RWPE2 (cell line): Measurements from ENCODE around the gene PEAK3.
A peak's percentile ranks its signal among the peaks of the same experiment; 100 is the strongest.

Source experiments
- ATAC-seq: fragments of 200-7000 bp; cut with Tn5 transposase; 3 replicates; pipeline ENCODE4 v1.9.1; 2021; ENCODE audit warnings: low read depth
- DNase-seq: peaks from one replicate; pipeline ENCODE4 v3.0.0-alpha.2; 2020; ENCODE audit warnings: low spot score
- H3K27ac ChIP-seq: fragments of 450-650 bp; 2 replicates; pipeline ENCODE4 v1.5.1; 2017; ENCODE audit warnings: mild to moderate bottlenecking; ENCODE audit not compliant: poor library complexity, severe bottlenecking
- H3K27me3 ChIP-seq: fragments of 250-450 bp; sonication (Bioruptor Pico); 2 replicates; pipeline ENCODE4 v1.5.1; 2021; ENCODE audit warnings: mild to moderate bottlenecking, moderate library complexity; ENCODE audit not compliant: insufficient read depth, poor library complexity, severe bottlenecking
- H3K36me3 ChIP-seq: fragments of 250-450 bp; sonication (Bioruptor Pico); 2 replicates; pipeline ENCODE4 v1.5.1; 2020; ENCODE audit warnings: low read depth, mild to moderate bottlenecking, moderate library complexity
- H3K4me1 ChIP-seq: fragments of 250-450 bp; sonication (Bioruptor Pico); 2 replicates; pipeline ENCODE4 v1.5.1; 2021; ENCODE audit warnings: mild to moderate bottlenecking, moderate library complexity; ENCODE audit not compliant: insufficient read depth, poor library complexity, severe bottlenecking
- H3K4me3 ChIP-seq: fragments of 250-450 bp; sonication (Bioruptor Pico); 2 replicates; pipeline ENCODE4 v1.5.1; 2021; ENCODE audit warnings: mild to moderate bottlenecking, moderate library complexity; ENCODE audit not compliant: severe bottlenecking
- H3K9me3 ChIP-seq: fragments of 250-450 bp; sonication (Bioruptor Pico); 2 replicates; pipeline ENCODE4 v1.5.1; 2021; ENCODE audit warnings: mild to moderate bottlenecking, moderate library complexity; ENCODE audit not compliant: severe bottlenecking
- CTCF ChIP-seq: fragments of 450-650 bp; IDR thresholded peaks from one replicate; pipeline ENCODE4 v1.5.1; 2017; ENCODE audit warnings: mild to moderate bottlenecking, moderate library complexity; ENCODE audit not compliant: poor library complexity, severe bottlenecking

The PEAK3 gene

GRCh38 chr19:2320939-2321338 is 39.0 kb upstream of the PEAK3 start:
- no peaks in the 10 kb centered on the region for H3K9me3 ChIP-seq
- H3K4me1 ChIP-seq, result no peaks in the 10 kb centered on the region
- no peak overlapping the region for H3K4me3 ChIP-seq

GRCh38 chr19:2320049-2320448 is 38.1 kb upstream of the PEAK3 start:
- Histone ChIP-seq H3K27me3 (no peaks in the 10 kb centered on the region), H3K4me1 (no peaks in the 10 kb centered on the region), H3K36me3 (peaks cover 6% of the 10 kb centered on the region), H3K27ac (no peak overlapping the region), H3K4me3 (no peak overlapping the region), H3K9me3 (no peaks in the 10 kb centered on the region)
- peak; percentile 65 for ATAC-seq
- no peak for TF ChIP-seq CTCF
- DNase-seq, result no peak

More at GRCh38 chr19:2320939-2321338, 39.0 kb upstream of the PEAK3 start:
- Histone ChIP-seq H3K27ac (no peak overlapping the region), H3K36me3 (peaks cover 9% of the 10 kb centered on the region), H3K27me3 (no peaks in the 10 kb centered on the region)
- TF ChIP-seq CTCF, result no peak
- ATAC-seq, result no peak
- DNase-seq, result no peak

- H3K4me1 ChIP-seq, result no peaks in the 10 kb centered on the region
- ATAC-seq (no peak), DNase-seq (no peak)
- no peak for TF ChIP-seq CTCF
- no peak overlapping the region for H3K27ac ChIP-seq
- H3K9me3 ChIP-seq, result no peaks in the 10 kb centered on the region
- no peak overlapping the region for H3K4me3 ChIP-seq
- no peaks in the 10 kb centered on the region for H3K27me3 ChIP-seq
- peaks cover 6% of the 10 kb centered on the region for H3K36me3 ChIP-seq
Measured at GRCh38 chr19:2319551-2319950, 37.6 kb upstream of the PEAK3 start.

GRCh38 chr19:2318923-2319322 is 36.9 kb upstream of the PEAK3 start:
- no peaks in the 10 kb centered on the region for H3K27me3 ChIP-seq
- DNase-seq (no peak), ATAC-seq (no peak)
- no peak for TF ChIP-seq CTCF
- no peaks in the 10 kb centered on the region for H3K9me3 ChIP-seq
- H3K27ac ChIP-seq, result no peak overlapping the region
- no peak overlapping the region for H3K4me3 ChIP-seq
- H3K4me1 ChIP-seq, result no peaks in the 10 kb centered on the region
- H3K36me3 ChIP-seq, result peaks cover 6% of the 10 kb centered on the region

GRCh38 chr19:2317756-2318155 is 35.8 kb upstream of the PEAK3 start:
- ATAC-seq (no peak), DNase-seq (no peak)
- Histone ChIP-seq H3K36me3 (peaks cover 6% of the 10 kb centered on the region), H3K27me3 (no peaks in the 10 kb centered on the region), H3K4me1 (no peaks in the 10 kb centered on the region), H3K4me3 (no peak overlapping the region), H3K27ac (no peak overlapping the region), H3K9me3 (no peaks in the 10 kb centered on the region)
- TF ChIP-seq CTCF, result no peak
